Measurements from ENCODE around the gene NOTCH2.

Gene NOTCH2

GRCh38 chr1:119868176-119868575, 201.3 kb downstream of the NOTCH2 start:
- no peak overlapping the region for H3K4me3 ChIP-seq (ENCODE audit: low read depth, low read length)
- H3K4me1 ChIP-seq (ENCODE audit: control insufficient read depth, insufficient read depth, low read length), result no peaks in the 10 kb centered on the region
- H3K9me3 ChIP-seq (ENCODE audit: control insufficient read depth, insufficient read depth, low read depth, low read length), result no peaks in the 10 kb centered on the region
- TF ChIP-seq SP7 (tag by site-specific recombination; IDR thresholded peaks at IDR 0.05) (no peak), ZNF341 (tag by site-specific recombination; IDR thresholded peaks at IDR 0.05; ENCODE audit: low read depth) (no peak), ZBTB49 (tag by site-specific recombination; IDR thresholded peaks at IDR 0.05; ENCODE audit: low read depth) (no peak), OSR2 (tag by site-specific recombination; IDR thresholded peaks at IDR 0.05) (no peak), ZNF76 (tag by site-specific recombination; IDR thresholded peaks at IDR 0.05; ENCODE audit: borderline replicate concordance, low read depth) (no peak), PRDM2 (tag by site-specific recombination; IDR thresholded peaks at IDR 0.05; ENCODE audit: borderline replicate concordance) (no peak)
- no peak overlapping the region for H3K27ac ChIP-seq (ENCODE audit: extremely low read depth, low read depth, low read length)
- CTCF ChIA-PET, result interaction anchor here (1.1 to 3.5 kb wide), 5 partner anchors 10 to 257 kb away, joined by 3 to 15 read pairs (median 6); no protein-coding TSS in a partner anchor
- no peaks in the 10 kb centered on the region for H3K36me3 ChIP-seq (ENCODE audit: control insufficient read depth in 2 of 2, insufficient read depth in 1 of 2, low read length in 2 of 2)
- POLR2A ChIA-PET, result no interaction called here

GRCh38 chr1:119866451-119866850, 203.0 kb downstream of the NOTCH2 start:
- ChIA-PET POLR2A (no interaction called here), CTCF (interaction anchor here (3.5 kb wide), 1 partner anchor 255 kb away, joined by 15 read pairs; no protein-coding TSS in a partner anchor)
- Histone ChIP-seq H3K4me3 (ENCODE audit: low read depth, low read length) (no peak overlapping the region), H3K4me1 (ENCODE audit: control insufficient read depth, insufficient read depth, low read length) (no peaks in the 10 kb centered on the region), H3K36me3 (ENCODE audit: control insufficient read depth in 2 of 2, insufficient read depth in 1 of 2, low read length in 2 of 2) (no peaks in the 10 kb centered on the region), H3K27ac (ENCODE audit: extremely low read depth, low read depth, low read length) (no peak overlapping the region), H3K9me3 (ENCODE audit: control insufficient read depth, insufficient read depth, low read depth, low read length) (no peaks in the 10 kb centered on the region)
- TF ChIP-seq ZNF677 (tag by site-specific recombination; IDR thresholded peaks at IDR 0.05) (no peak), ZNF571 (tag by site-specific recombination; IDR thresholded peaks at IDR 0.05) (no peak), PRDM2 (tag by site-specific recombination; IDR thresholded peaks at IDR 0.05; ENCODE audit: borderline replicate concordance) (no peak), ZNF514 (tag by site-specific recombination; IDR thresholded peaks at IDR 0.05) (no peak), ZNF670 (tag by site-specific recombination; IDR thresholded peaks at IDR 0.05; ENCODE audit: low read depth) (no peak), ZNF692 (tag by site-specific recombination; IDR thresholded peaks at IDR 0.05) (no peak), ZNF585B (tag by site-specific recombination; IDR thresholded peaks at IDR 0.05) (no peak), ZNF354C (tag by site-specific recombination; IDR thresholded peaks at IDR 0.05; ENCODE audit: borderline replicate concordance, low read depth) (no peak), ZBTB21 (tag by site-specific recombination; IDR thresholded peaks at IDR 0.05) (no peak), ZNF112 (tag by site-specific recombination; IDR thresholded peaks at IDR 0.05) (no peak), ZNF488 (tag by site-specific recombination; IDR thresholded peaks at IDR 0.05) (no peak)
